Measurements from ENCODE around the gene MS4A12. TPM values are rescaled to one million over a fixed set of nuclear protein-coding genes. Genes with fewer than 3 reads are reported as not detected.
"Not testable (repeated sequence)": the region's sequence is repeated elsewhere in the genome, so short reads cannot be mapped to it uniquely, and the experiment has no call there.

The MS4A12 gene
- total and polyA plus RNA-seq, 9 donors, result not detected

DNA sequence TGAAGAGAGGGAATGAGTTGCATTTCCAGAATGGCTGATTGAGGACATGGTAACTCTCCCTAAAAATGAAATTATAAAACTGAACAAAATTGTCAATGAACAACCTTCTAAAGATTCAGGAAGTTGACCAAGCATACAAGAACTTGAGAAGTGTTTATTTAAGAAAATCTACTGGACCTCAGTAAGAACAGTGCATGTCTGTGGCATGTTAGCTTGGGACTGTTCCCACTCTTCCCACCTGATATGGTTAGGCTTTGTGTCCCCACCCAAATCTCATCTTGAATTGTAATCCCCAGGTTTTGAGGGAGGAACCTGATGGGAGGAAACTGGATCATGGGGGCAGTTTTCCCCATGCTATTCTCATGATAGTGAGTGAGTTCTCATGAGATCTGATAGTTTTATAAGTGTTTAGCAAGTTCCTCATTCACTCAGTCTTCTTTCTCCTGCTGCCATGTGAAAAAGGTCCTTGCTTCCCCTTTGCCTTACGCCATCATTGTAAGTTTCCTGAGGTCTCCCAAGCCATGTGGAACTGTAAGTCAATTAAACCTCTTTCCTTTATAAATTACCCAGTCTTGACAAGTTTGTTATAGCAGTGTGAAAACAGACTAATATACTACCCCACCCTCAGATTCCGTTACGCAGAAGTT, 38.0 kb downstream of the MS4A12 start:
- intact Hi-C loops (cut with DNase I), result no loop called here
- 65 to 80% (median 73%) methylated on average over 3 of the region's 3 CpGs for WGBS, 3 donors
- Histone ChIP-seq H3K27ac (no peak overlapping the region), H3K9me3 (no peaks in the 10 kb centered on the region), H3K27me3 (no peaks in the 10 kb centered on the region), H3K4me1 (ENCODE audit: insufficient read depth) (no peaks in the 10 kb centered on the region), H3K4me3 (no peak overlapping the region), H3K36me3 (no peaks in the 10 kb centered on the region)
- DNase-seq, result no peak
- TF ChIP-seq POLR2A (IDR thresholded peaks at IDR 0.05), result no peak
- TF ChIP-seq, protein P1, sequence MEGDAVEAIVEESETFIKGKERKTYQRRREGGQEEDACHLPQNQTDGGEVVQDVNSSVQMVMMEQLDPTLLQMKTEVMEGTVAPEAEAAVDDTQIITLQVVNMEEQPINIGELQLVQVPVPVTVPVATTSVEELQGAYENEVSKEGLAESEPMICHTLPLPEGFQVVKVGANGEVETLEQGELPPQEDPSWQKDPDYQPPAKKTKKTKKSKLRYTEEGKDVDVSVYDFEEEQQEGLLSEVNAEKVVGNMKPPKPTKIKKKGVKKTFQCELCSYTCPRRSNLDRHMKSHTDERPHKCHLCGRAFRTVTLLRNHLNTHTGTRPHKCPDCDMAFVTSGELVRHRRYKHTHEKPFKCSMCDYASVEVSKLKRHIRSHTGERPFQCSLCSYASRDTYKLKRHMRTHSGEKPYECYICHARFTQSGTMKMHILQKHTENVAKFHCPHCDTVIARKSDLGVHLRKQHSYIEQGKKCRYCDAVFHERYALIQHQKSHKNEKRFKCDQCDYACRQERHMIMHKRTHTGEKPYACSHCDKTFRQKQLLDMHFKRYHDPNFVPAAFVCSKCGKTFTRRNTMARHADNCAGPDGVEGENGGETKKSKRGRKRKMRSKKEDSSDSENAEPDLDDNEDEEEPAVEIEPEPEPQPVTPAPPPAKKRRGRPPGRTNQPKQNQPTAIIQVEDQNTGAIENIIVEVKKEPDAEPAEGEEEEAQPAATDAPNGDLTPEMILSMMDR (IDR thresholded peaks at IDR 0.05), result no peak
- TF ChIP-seq EP300 (IDR thresholded peaks at IDR 0.05), result no peak

DNA sequence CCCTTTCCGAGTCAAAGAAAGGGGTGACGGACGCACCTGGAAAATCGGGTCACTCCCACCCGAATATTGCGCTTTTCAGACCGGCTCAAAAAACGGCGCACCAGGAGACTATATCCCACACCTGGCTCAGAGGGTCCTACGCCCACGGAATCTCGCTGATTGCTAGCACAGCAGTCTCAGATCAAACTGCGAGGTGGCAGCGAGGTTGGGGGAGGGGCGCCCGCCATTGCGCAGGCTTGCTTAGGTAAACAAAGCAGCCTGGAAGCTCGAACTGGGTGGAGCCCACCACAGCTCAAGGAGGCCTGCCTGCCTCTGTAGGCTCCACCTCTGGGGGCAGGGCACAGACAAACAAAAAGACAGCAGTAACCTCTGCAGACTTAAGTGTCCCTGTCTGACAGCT, 39.8 kb downstream of the MS4A12 start:
- H3K36me3 ChIP-seq; H3K27me3 ChIP-seq; H3K27ac ChIP-seq; H3K9me3 ChIP-seq; DNase-seq; H3K4me1 ChIP-seq (ENCODE audit: insufficient read depth); intact Hi-C loops (cut with DNase I); H3K4me3 ChIP-seq: not testable (repeated sequence)
- 88 to 93% (median 89%) methylated on average over 17 to 18 of the region's 18 CpGs for WGBS, 3 donors

DNA sequence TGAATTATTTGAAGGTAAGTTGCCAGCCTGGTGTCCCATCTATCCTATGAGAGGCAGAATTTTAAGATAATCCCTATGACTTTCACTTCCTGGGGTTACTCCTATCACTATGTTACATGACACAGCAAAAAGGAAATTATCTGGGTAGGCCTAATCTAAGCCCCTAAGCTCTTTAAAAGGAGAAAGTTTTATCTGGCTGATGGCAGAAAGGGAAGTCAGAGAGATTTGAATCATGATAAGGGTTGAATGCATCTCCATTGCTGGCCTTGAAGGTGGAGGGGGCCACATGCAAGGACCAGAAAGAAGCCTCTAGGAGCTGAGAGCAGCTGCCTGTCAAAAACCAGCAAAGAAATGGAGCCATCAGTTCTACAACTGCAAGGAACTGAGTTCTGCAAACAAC, 46.0 kb downstream of the MS4A12 start:
- H3K27me3 ChIP-seq; H3K4me1 ChIP-seq (ENCODE audit: insufficient read depth); intact Hi-C loops (cut with DNase I); H3K4me3 ChIP-seq; DNase-seq; H3K36me3 ChIP-seq; H3K27ac ChIP-seq; H3K9me3 ChIP-seq: not testable (repeated sequence)

DNA sequence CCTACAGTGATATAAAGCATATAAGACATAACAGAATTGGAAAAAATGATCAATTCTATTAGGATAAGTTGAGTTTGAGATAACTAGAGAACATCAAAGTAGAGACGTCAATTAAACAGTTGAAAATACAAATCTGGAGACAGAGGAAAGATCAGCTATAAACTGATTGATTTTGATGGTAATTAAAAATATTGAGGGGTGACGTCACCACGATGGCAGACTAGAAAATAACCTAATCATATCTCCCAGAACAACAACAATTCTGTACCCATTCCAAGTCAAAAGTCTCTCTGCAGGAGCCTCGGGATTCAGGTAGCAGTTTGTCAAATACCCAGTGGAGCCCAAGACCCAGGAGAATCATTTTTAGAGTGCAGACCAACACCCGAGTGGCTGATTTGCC, 51.5 kb downstream of the MS4A12 start:
- Histone ChIP-seq H3K9me3 (no peaks in the 10 kb centered on the region), H3K4me1 (ENCODE audit: insufficient read depth) (no peaks in the 10 kb centered on the region), H3K27ac (no peak overlapping the region), H3K36me3 (no peaks in the 10 kb centered on the region), H3K27me3 (no peaks in the 10 kb centered on the region), H3K4me3 (no peak overlapping the region)
- DNase-seq, result no peak
- intact Hi-C loops (cut with DNase I), result no loop called here
- 76 to 81% (median 80%) methylated on average over 5 of the region's 5 CpGs for WGBS, 3 donors
- no peak for TF ChIP-seq POLR2A (IDR thresholded peaks at IDR 0.05)
- TF ChIP-seq, protein P1 (IDR thresholded peaks at IDR 0.05), result no peak
- TF ChIP-seq EP300 (IDR thresholded peaks at IDR 0.05), result no peak

Other genes starting within 250 kb of the MS4A12 start
- 1 to 10 TPM in 2 of 7 donors, under 1 TPM in 5; 0.30 to 1.3 (median 0.92) TPM for gene MS4A4E, start 249.6 kb upstream of the MS4A12 start, total RNA-seq
- gene MS4A4E, start 249.6 kb upstream of the MS4A12 start, polyA plus RNA-seq, result under 1 TPM; 0.27 to 0.57 TPM
- 10 to 100 TPM in 4 of 7 donors, 1 to 10 TPM in 3; 3.8 to 41.2 (median 10.9) TPM for gene MS4A4A, start 212.1 kb upstream of the MS4A12 start, total RNA-seq
- 10 to 100 TPM in 1 of 2 donors, 1 to 10 TPM in 1; 9.1 to 46.4 TPM for gene MS4A4A, start 212.1 kb upstream of the MS4A12 start, polyA plus RNA-seq
- 1 to 10 TPM in 1 of 7 donors, not detected in 6; 1.3 TPM for gene MS4A6E, start 165.5 kb upstream of the MS4A12 start, total RNA-seq
- not detected for gene MS4A6E, start 165.5 kb upstream of the MS4A12 start, polyA plus RNA-seq
- gene MS4A7, start 114.2 kb upstream of the MS4A12 start, total RNA-seq, result 10 to 100 TPM in 5 of 7 donors, 1 to 10 TPM in 2; 5.9 to 30.1 (median 11.6) TPM
- gene MS4A7, start 114.2 kb upstream of the MS4A12 start, polyA plus RNA-seq, result 10 to 100 TPM in 1 of 2 donors, 1 to 10 TPM in 1; 5.4 to 38.2 TPM
- 1 to 10 TPM in 2 of 7 donors, under 1 TPM in 5; 0.10 to 1.3 (median 0.82) TPM for gene MS4A14, start 96.3 kb upstream of the MS4A12 start, total RNA-seq
- 1 to 10 TPM in 1 of 2 donors, under 1 TPM in 1; 0.22 to 2.1 TPM for gene MS4A14, start 96.3 kb upstream of the MS4A12 start, polyA plus RNA-seq
- not detected for gene MS4A5, start 63.2 kb upstream of the MS4A12 start, total RNA-seq
- gene MS4A5, start 63.2 kb upstream of the MS4A12 start, polyA plus RNA-seq, result not detected
- gene MS4A1, start 36.9 kb upstream of the MS4A12 start, total RNA-seq, result under 1 TPM in 3 of 7 donors, not detected in 4; 0.11 to 0.74 (median 0.27) TPM
- gene MS4A1, start 36.9 kb upstream of the MS4A12 start, polyA plus RNA-seq, result under 1 TPM; 0.05 to 0.55 TPM
- not detected for gene MS4A13, start 22.6 kb downstream of the MS4A12 start, total RNA-seq
- gene MS4A13, start 22.6 kb downstream of the MS4A12 start, polyA plus RNA-seq, result not detected
- 10 to 100 TPM in 1 of 7 donors, 1 to 10 TPM in 4, under 1 TPM in 1, not detected in 1; 0.96 to 30.9 (median 2.5) TPM for gene MS4A8, start 206.8 kb downstream of the MS4A12 start, total RNA-seq
- gene MS4A8, start 206.8 kb downstream of the MS4A12 start, polyA plus RNA-seq, result under 1 TPM in 1 of 2 donors, not detected in 1; 0.45 TPM
- not detected for gene MS4A18, start 231.9 kb downstream of the MS4A12 start, total RNA-seq
- not detected for gene MS4A18, start 231.9 kb downstream of the MS4A12 start, polyA plus RNA-seq